HEK293 (cell line): ENCODE measurements around the gene DIRAS1.

ENCODE experiments used
- CTCF ChIA-PET: fragments of 350-600 bp; formaldehyde crosslinking; extraction: SDS; loops from one replicate; lab custom pipeline; 2021; ENCODE audit warnings: antibody characterized with exemption; lab: Yijun Ruan, JAX
- POLR2A ChIA-PET: fragments of 300-600 bp; formaldehyde crosslinking; extraction: SDS; loops from one replicate; lab custom pipeline; 2020; ENCODE audit warnings: antibody characterized with exemption, inconsistent platforms; lab: Yijun Ruan, JAX
- H3K27ac ChIP-seq: fragments of 200-500 bp; sonication (Bioruptor generic); 2 replicates; pipeline ENCODE4 v1.5.1; 2014; ENCODE audit warnings: low read depth, low read length, control low read depth, inconsistent platforms; ENCODE audit errors: extremely low read depth
- H3K36me3 ChIP-seq, 2 experiments: fragments of 200-500 bp in 1 of 2; sonication (Bioruptor generic) in 1 of 2; 1 replicate in 1 of 2; 2 replicates in 1 of 2; pipeline ENCODE4 v1.5.1; 2014 to 2017; ENCODE audit warnings: inconsistent platforms in 2 of 2, low read length in 2 of 2; ENCODE audit not compliant: control insufficient read depth in 2 of 2, insufficient read depth in 1 of 2
- H3K4me1 ChIP-seq: fragments of 200-500 bp; sonication (Bioruptor generic); 2 replicates; pipeline ENCODE4 v1.5.1; 2014; ENCODE audit warnings: mild to moderate bottlenecking, low read length, inconsistent platforms; ENCODE audit not compliant: control insufficient read depth, insufficient read depth
- H3K4me3 ChIP-seq: 2 replicates; pipeline ENCODE4 v1.5.1; 2011; ENCODE audit warnings: low read depth, mild to moderate bottlenecking, control low read depth, low read length, moderate library complexity
- H3K9me3 ChIP-seq: fragments of 200-500 bp; sonication (Bioruptor generic); 2 replicates; pipeline ENCODE4 v1.5.1; 2014; ENCODE audit warnings: low read depth, low read length, inconsistent platforms; ENCODE audit not compliant: control insufficient read depth, insufficient read depth
- ATF2 ChIP-seq: fragments of 450-650 bp; formaldehyde crosslinking; IDR thresholded peaks from 2 replicates; pipeline ENCODE4 v1.5.1; 2016; ENCODE audit warnings: missing biosample characterization, missing genetic modification characterization, low read depth
- KLF7 ChIP-seq: fragments of 450-650 bp; formaldehyde crosslinking; IDR thresholded peaks from 2 replicates; pipeline ENCODE4 v1.5.1; 2016; ENCODE audit warnings: missing biosample characterization, missing genetic modification characterization, borderline replicate concordance
- PATZ1 ChIP-seq: fragments of 450-650 bp; formaldehyde crosslinking; IDR thresholded peaks from 2 replicates; pipeline ENCODE4 v1.5.1; 2016; ENCODE audit warnings: missing biosample characterization, missing genetic modification characterization
- PRDM4 ChIP-seq: fragments of 450-650 bp; formaldehyde crosslinking; IDR thresholded peaks from 2 replicates; pipeline ENCODE4 v1.5.1; 2017; ENCODE audit warnings: missing biosample characterization, missing genetic modification characterization
- PRDM6 ChIP-seq: fragments of 450-650 bp; formaldehyde crosslinking; IDR thresholded peaks from 2 replicates; pipeline ENCODE4 v1.5.1; 2017; ENCODE audit warnings: missing biosample characterization, missing genetic modification characterization
- RBAK ChIP-seq: fragments of 450-650 bp; formaldehyde crosslinking; IDR thresholded peaks from 2 replicates; pipeline ENCODE4 v1.5.1; 2016; ENCODE audit warnings: missing biosample characterization, missing genetic modification characterization
- ZBTB26 ChIP-seq: fragments of 450-650 bp; formaldehyde crosslinking; optimal IDR thresholded peaks from 2 replicates; pipeline ENCODE3; 2016; ENCODE audit warnings: missing biosample characterization, mild to moderate bottlenecking, missing genetic modification characterization
- ZEB2 ChIP-seq: fragments of 450-650 bp; formaldehyde crosslinking; IDR thresholded peaks from 2 replicates; pipeline ENCODE4 v1.5.1; 2016; ENCODE audit warnings: missing biosample characterization, missing genetic modification characterization
- ZNF24 ChIP-seq: fragments of 450-650 bp; formaldehyde crosslinking; IDR thresholded peaks from 2 replicates; pipeline ENCODE4 v1.5.1; 2016; ENCODE audit warnings: missing biosample characterization, missing genetic modification characterization
- ZNF266 ChIP-seq: fragments of 450-650 bp; formaldehyde crosslinking; IDR thresholded peaks from 2 replicates; pipeline ENCODE4 v1.5.1; 2016; ENCODE audit warnings: missing biosample characterization, missing genetic modification characterization, low read depth
- ZNF292 ChIP-seq: fragments of 450-650 bp; formaldehyde crosslinking; IDR thresholded peaks from 2 replicates; pipeline ENCODE4 v1.5.1; 2016; ENCODE audit warnings: low read depth, missing biosample characterization, missing genetic modification characterization, borderline replicate concordance
- ZNF311 ChIP-seq: fragments of 450-650 bp; formaldehyde crosslinking; IDR thresholded peaks from 2 replicates; pipeline ENCODE4 v1.5.1; 2017; ENCODE audit warnings: missing biosample characterization, missing genetic modification characterization, borderline replicate concordance
- ZNF398 ChIP-seq: fragments of 450-650 bp; formaldehyde crosslinking; IDR thresholded peaks from 2 replicates; pipeline ENCODE4 v1.5.1; 2017; ENCODE audit warnings: missing biosample characterization, missing genetic modification characterization
- ZNF518A ChIP-seq: fragments of 450-650 bp; formaldehyde crosslinking; conservative IDR thresholded peaks from 2 replicates; pipeline ENCODE4 v1.5.1; 2016; ENCODE audit warnings: low read depth, missing biosample characterization, missing genetic modification characterization
- ZNF561 ChIP-seq: fragments of 450-650 bp; IDR thresholded peaks from 2 replicates; pipeline ENCODE4 v1.5.1; 2018; ENCODE audit warnings: missing biosample characterization, missing genetic modification characterization, borderline replicate concordance
- ZNF596 ChIP-seq: fragments of 450-650 bp; IDR thresholded peaks from 2 replicates; pipeline ENCODE4 v1.5.0; 2018; ENCODE audit warnings: missing biosample characterization, mild to moderate bottlenecking, missing genetic modification characterization, moderate library complexity
- ZNF624 ChIP-seq: fragments of 450-650 bp; formaldehyde crosslinking; IDR thresholded peaks from 2 replicates; pipeline ENCODE4 v1.5.1; 2017; ENCODE audit warnings: missing biosample characterization, missing genetic modification characterization
- ZNF654 ChIP-seq: fragments of 450-650 bp; formaldehyde crosslinking; IDR thresholded peaks from 2 replicates; pipeline ENCODE4 v1.5.1; 2016; ENCODE audit warnings: low read depth, missing biosample characterization, missing genetic modification characterization
- ZNF664 ChIP-seq: fragments of 450-650 bp; formaldehyde crosslinking; IDR thresholded peaks from 2 replicates; pipeline ENCODE4 v1.5.1; 2016; ENCODE audit warnings: missing biosample characterization, missing genetic modification characterization
- ZNF791 ChIP-seq: fragments of 450-650 bp; formaldehyde crosslinking; IDR thresholded peaks from 2 replicates; pipeline ENCODE4 v1.5.1; 2016; ENCODE audit warnings: missing biosample characterization, missing genetic modification characterization
- ZNF792 ChIP-seq: fragments of 450-650 bp; formaldehyde crosslinking; IDR thresholded peaks from 2 replicates; pipeline ENCODE4 v1.5.1; 2016; ENCODE audit warnings: missing biosample characterization, missing genetic modification characterization

Gene DIRAS1

GRCh38 chr19:2683430-2684003, 37.7 kb downstream of the DIRAS1 start (continued):
- TF ChIP-seq ZEB2 (tag by site-specific recombination) (no peak), ZNF596 (no peak), ZNF266 (tag by site-specific recombination) (no peak), KLF7 (tag by site-specific recombination) (no peak), PRDM6 (tag by site-specific recombination) (no peak), ZNF311 (tag by site-specific recombination) (no peak), RBAK (tag by site-specific recombination) (no peak), ZNF561 (tag by site-specific recombination) (no peak), ZNF292 (tag by site-specific recombination) (no peak), ZNF518A (no peak), ZNF664 (no peak), ZNF792 (tag by site-specific recombination) (no peak)

GRCh38 chr19:2680808-2681207, 40.4 kb downstream of the DIRAS1 start:
- no peak overlapping the region for H3K27ac ChIP-seq
- no peaks in the 10 kb centered on the region for H3K9me3 ChIP-seq
- POLR2A ChIA-PET: no interaction called here
- no peak overlapping the region for H3K4me3 ChIP-seq
- CTCF ChIA-PET: no interaction called here
- H3K36me3 ChIP-seq: no peaks in the 10 kb centered on the region
- H3K4me1 ChIP-seq: no peaks in the 10 kb centered on the region
- TF ChIP-seq ZNF654: no peak
- no peak for TF ChIP-seq PATZ1 (tag by site-specific recombination)
- no peak for TF ChIP-seq ATF2 (tag by site-specific recombination)
- TF ChIP-seq PRDM4 (tag by site-specific recombination): no peak
- TF ChIP-seq ZNF791: no peak
- TF ChIP-seq ZNF624 (tag by site-specific recombination): no peak
- TF ChIP-seq ZBTB26: no peak
- no peak for TF ChIP-seq ZNF398
- no peak for TF ChIP-seq ZNF24 (tag by site-specific recombination)
